ENCODE measurements around the gene CD4. TPM values are rescaled to one million over a fixed set of nuclear protein-coding genes. Genes with fewer than 3 reads are reported as not detected.

CD4 gene
- polyA plus RNA-seq, 4 donors = 0.89 to 19.1 (median 6.5) TPM

DNA sequence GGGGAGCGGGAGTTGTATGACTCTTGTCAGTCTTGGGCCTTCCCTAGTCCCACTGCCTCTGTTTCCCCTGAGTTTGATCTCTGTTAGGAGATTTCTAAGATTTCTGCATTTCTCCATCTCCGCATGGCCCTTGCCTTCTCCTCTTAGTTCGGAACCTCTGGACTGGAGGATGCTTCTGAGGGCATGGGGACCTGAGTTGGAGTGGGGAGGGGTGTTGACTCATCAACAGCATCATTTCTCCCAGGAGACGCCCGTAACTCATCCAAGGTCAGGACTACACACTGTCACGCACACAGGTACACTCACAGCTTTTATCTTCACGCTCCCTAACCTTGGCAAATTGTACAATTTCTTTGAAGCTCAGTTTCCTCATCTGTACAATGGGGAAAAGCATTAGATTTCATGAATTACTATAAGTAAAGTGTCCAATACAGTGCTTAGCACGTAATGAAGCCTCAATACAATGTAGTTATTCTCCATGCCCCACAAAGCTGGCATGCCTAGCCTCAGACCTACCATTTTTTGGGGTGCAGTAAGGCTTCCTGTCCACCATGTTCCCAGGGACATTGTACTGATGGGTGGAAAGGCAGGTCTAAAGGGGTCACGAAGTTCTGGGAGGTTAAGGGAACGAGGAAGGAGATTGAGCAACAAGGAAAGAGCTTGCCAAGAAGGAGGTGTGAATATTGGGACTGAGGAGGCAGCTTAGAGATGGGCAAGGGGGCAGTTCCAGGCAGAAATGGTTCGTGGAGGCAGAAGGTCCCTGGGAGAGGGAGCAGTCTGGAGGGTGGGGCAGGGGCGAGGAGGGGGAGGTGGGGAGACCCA lies 17.6 kb upstream of the CD4 start:
- DNase-seq (no peak), FAIRE-seq (no peak)
- Histone ChIP-seq H3K27me3 (ENCODE audit: control insufficient read depth in 3 of 3, insufficient read depth in 3 of 3, low read length in 3 of 3) (peaks cover 0 to 18% (median 3%) of the 10 kb centered on the region in 3 donors), H3K9me3 (ENCODE audit: control insufficient read depth in 2 of 2, insufficient read depth in 1 of 2, low read depth in 1 of 2, low read length in 1 of 2) (no peaks in the 10 kb centered on the region), H3K27ac (ENCODE audit: low read depth in 1 of 3, low read length in 2 of 3) (peak overlapping the region in 1 of 3 donors; percentile 28), H3K4me3 (ENCODE audit: low read depth in 1 of 3, low read length in 3 of 3) (no peak overlapping the region), H3K4me1 (ENCODE audit: control insufficient read depth in 3 of 3, insufficient read depth in 2 of 3, low read depth in 1 of 3, low read length in 2 of 3) (peaks cover 0 to 32% (median 5%) of the 10 kb centered on the region in 3 donors), H3K36me3 (ENCODE audit: control insufficient read depth in 3 of 3, insufficient read depth in 2 of 3, low read depth in 1 of 3, low read length in 3 of 3) (peaks cover 0 to 45% (median 2%) of the 10 kb centered on the region in 3 donors)
- 72 to 77% (median 76%) methylated on average over 11 to 12 of the region's 12 CpGs for whole genome bisulfite sequencing, 3 donors

DNA sequence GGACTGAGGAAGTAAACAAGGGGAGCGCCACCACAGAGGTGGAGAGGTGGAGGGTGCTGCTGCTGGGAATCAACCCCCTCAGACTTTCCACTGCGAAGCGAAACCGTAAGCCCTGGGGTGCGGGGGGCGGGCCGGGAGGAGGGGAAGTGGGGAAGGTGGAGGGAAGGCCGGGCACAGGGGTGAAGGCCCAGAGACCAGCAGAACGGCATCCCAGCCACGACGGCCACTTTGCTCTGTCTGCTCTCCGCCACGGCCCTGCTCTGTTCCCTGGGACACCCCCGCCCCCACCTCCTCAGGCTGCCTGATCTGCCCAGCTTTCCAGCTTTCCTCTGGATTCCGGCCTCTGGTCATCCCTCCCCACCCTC lies 17.0 kb upstream of the CD4 start, which contains the start of gene LAG3:
Gene LAG3 (plus strand): TSS at position 190 of the 365 bp plus-strand sequence. CDS start 333 bp downstream, outside the sequence.
- H3K36me3 ChIP-seq (ENCODE audit: control insufficient read depth in 3 of 3, insufficient read depth in 2 of 3, low read depth in 1 of 3, low read length in 3 of 3) = peaks cover 0 to 46% (median 2%) of the 10 kb centered on the region in 3 donors
- no peaks in the 10 kb centered on the region for H3K9me3 ChIP-seq (ENCODE audit: control insufficient read depth in 2 of 2, insufficient read depth in 1 of 2, low read depth in 1 of 2, low read length in 1 of 2)
- WGBS, 3 donors = 49 to 81% (median 80%) methylated on average over 5 to 15 of the region's 15 CpGs
- DNase-seq (no peak), FAIRE-seq (no peak)
- peaks cover 0 to 18% (median 3%) of the 10 kb centered on the region in 3 donors for H3K27me3 ChIP-seq (ENCODE audit: control insufficient read depth in 3 of 3, insufficient read depth in 3 of 3, low read length in 3 of 3)
- peak within 1 kb of the TSS in 2 of 3 donors; percentile 17 to 28 for H3K27ac ChIP-seq (ENCODE audit: low read depth in 1 of 3, low read length in 2 of 3)
- peak within 1 kb of the TSS in 1 of 3 donors; percentile 46 for H3K4me3 ChIP-seq (ENCODE audit: low read depth in 1 of 3, low read length in 3 of 3)
- peaks cover 0 to 30% (median 5%) of the 10 kb centered on the region in 3 donors for H3K4me1 ChIP-seq (ENCODE audit: control insufficient read depth in 3 of 3, insufficient read depth in 2 of 3, low read depth in 1 of 3, low read length in 2 of 3)

DNA sequence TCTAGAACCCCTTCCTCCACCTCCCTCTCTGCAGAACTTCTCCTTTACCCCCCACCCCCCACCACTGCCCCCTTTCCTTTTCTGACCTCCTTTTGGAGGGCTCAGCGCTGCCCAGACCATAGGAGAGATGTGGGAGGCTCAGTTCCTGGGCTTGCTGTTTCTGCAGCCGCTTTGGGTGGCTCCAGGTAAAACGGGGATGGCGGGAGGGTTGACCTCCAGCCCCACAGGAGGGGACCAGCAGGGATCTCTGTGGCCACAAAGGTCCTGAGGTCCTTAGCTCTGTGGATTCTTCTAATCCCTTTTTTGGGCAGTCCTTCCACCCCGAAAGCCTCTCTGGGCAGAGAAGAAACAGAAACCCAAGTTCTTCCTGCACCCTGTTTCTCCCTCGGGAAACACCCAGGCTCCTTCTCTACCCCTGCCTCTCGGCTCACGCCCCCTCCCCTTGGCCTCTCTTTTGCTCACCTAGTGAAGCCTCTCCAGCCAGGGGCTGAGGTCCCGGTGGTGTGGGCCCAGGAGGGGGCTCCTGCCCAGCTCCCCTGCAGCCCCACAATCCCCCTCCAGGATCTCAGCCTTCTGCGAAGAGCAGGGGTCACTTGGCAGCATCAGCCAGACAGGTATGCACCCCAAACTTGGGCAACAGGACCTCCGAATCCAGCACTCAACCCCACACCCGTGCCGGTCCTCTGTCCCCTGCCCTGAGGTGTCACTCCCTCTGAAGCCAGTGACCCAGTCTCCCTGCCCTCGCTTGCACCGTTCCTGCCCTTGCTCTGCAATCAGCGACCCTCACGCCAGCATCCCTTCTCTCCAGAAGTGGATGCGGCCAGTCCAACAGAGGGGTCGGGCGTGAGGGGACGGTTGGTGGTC lies 16.4 kb upstream of the CD4 start:
- H3K4me3 ChIP-seq (ENCODE audit: low read depth in 1 of 3, low read length in 3 of 3) = peak overlapping the region in 1 of 3 donors; percentile 46
- H3K27ac ChIP-seq (ENCODE audit: low read depth in 1 of 3, low read length in 2 of 3) = peak overlapping the region in 2 of 3 donors; percentile 3 to 17
- peaks cover 0 to 23% (median 3%) of the 10 kb centered on the region in 3 donors for H3K4me1 ChIP-seq (ENCODE audit: control insufficient read depth in 3 of 3, insufficient read depth in 2 of 3, low read depth in 1 of 3, low read length in 2 of 3)

DNA sequence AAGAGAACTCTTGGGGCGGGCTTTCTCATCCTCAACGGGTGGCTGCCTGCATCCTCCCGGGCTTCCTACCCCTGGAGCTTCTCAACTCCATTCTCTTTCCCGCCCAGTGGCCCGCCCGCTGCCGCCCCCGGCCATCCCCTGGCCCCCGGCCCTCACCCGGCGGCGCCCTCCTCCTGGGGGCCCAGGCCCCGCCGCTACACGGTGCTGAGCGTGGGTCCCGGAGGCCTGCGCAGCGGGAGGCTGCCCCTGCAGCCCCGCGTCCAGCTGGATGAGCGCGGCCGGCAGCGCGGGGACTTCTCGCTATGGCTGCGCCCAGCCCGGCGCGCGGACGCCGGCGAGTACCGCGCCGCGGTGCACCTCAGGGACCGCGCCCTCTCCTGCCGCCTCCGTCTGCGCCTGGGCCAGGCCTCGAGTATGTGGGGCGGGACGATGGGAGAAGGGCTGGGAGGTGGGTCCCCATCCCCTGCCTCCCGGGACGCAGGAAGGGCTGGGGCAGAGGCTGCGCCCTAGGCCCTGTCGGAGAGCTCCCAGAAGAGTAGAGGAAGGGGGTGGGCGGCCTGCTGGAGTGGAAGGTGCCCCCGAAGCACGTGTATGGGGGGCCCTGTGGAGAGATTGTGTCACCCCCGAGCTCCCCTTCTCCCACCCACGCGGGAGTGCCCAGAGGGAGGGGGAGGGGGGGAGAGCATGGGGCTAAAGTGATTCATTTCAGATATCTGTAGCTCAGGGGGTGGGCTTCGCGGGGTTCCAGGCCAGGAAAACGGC lies 15.6 kb upstream of the CD4 start:
- DNase-seq = peak in 1 of 2 donors; percentile 32
- 16 to 20% (median 18%) methylated on average over 42 to 60 of the region's 60 CpGs for WGBS, 3 donors
- Histone ChIP-seq H3K27ac (ENCODE audit: low read depth in 1 of 3, low read length in 2 of 3) (peak overlapping the region in 2 of 3 donors; percentile 15 to 38), H3K36me3 (ENCODE audit: control insufficient read depth in 3 of 3, insufficient read depth in 2 of 3, low read depth in 1 of 3, low read length in 3 of 3) (peaks cover 0 to 42% (median 2%) of the 10 kb centered on the region in 3 donors), H3K9me3 (ENCODE audit: control insufficient read depth in 2 of 2, insufficient read depth in 1 of 2, low read depth in 1 of 2, low read length in 1 of 2) (no peaks in the 10 kb centered on the region), H3K4me3 (ENCODE audit: low read depth in 1 of 3, low read length in 3 of 3) (peak overlapping the region in 1 of 3 donors; percentile 46), H3K4me1 (ENCODE audit: control insufficient read depth in 3 of 3, insufficient read depth in 2 of 3, low read depth in 1 of 3, low read length in 2 of 3) (peaks cover 0 to 22% (median 0%) of the 10 kb centered on the region in 3 donors), H3K27me3 (ENCODE audit: control insufficient read depth in 3 of 3, insufficient read depth in 3 of 3, low read length in 3 of 3) (peaks cover 0 to 24% (median 3%) of the 10 kb centered on the region in 3 donors)
- FAIRE-seq = no peak

More for the DNA sequence above, 16.4 kb upstream of the CD4 start:
- H3K36me3 ChIP-seq (ENCODE audit: control insufficient read depth in 3 of 3, insufficient read depth in 2 of 3, low read depth in 1 of 3, low read length in 3 of 3) = peaks cover 0 to 48% (median 2%) of the 10 kb centered on the region in 3 donors
- 58 to 68% (median 62%) methylated on average over 21 of the region's 21 CpGs for WGBS, 3 donors
- FAIRE-seq (no peak), DNase-seq (no peak)
- no peaks in the 10 kb centered on the region for H3K9me3 ChIP-seq (ENCODE audit: control insufficient read depth in 2 of 2, insufficient read depth in 1 of 2, low read depth in 1 of 2, low read length in 1 of 2)
- H3K27me3 ChIP-seq (ENCODE audit: control insufficient read depth in 3 of 3, insufficient read depth in 3 of 3, low read length in 3 of 3) = peaks cover 0 to 24% (median 3%) of the 10 kb centered on the region in 3 donors

DNA sequence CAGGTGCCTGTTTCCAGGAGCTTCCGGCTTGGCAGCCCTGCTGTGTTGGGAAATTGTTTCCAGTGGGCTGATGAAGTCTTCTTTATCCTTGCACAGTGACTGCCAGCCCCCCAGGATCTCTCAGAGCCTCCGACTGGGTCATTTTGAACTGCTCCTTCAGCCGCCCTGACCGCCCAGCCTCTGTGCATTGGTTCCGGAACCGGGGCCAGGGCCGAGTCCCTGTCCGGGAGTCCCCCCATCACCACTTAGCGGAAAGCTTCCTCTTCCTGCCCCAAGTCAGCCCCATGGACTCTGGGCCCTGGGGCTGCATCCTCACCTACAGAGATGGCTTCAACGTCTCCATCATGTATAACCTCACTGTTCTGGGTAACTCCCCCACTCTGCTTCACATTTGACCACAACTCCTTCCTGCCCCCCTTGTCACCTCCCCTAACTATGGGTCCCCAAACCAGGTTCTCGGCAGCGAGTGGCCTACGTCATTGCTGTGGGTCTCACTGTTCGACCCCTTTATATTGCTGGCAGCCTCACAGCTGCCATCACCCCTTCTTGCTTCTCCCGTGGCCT lies 14.7 kb upstream of the CD4 start:
- FAIRE-seq (no peak), DNase-seq (peak in 1 of 2 donors; percentile 54)
- H3K9me3 ChIP-seq (ENCODE audit: control insufficient read depth in 2 of 2, insufficient read depth in 1 of 2, low read depth in 1 of 2, low read length in 1 of 2) = no peaks in the 10 kb centered on the region
- H3K4me1 ChIP-seq (ENCODE audit: control insufficient read depth in 3 of 3, insufficient read depth in 2 of 3, low read depth in 1 of 3, low read length in 2 of 3) = peaks cover 0 to 26% (median 0%) of the 10 kb centered on the region in 3 donors
- H3K27me3 ChIP-seq (ENCODE audit: control insufficient read depth in 3 of 3, insufficient read depth in 3 of 3, low read length in 3 of 3) = peaks cover 0 to 24% (median 3%) of the 10 kb centered on the region in 3 donors
- peak overlapping the region in 1 of 3 donors; percentile 46 for H3K4me3 ChIP-seq (ENCODE audit: low read depth in 1 of 3, low read length in 3 of 3)
- WGBS, 3 donors = 72 to 80% (median 76%) methylated on average over 15 of the region's 15 CpGs
- peak overlapping the region in 2 of 3 donors; percentile 15 to 38 for H3K27ac ChIP-seq (ENCODE audit: low read depth in 1 of 3, low read length in 2 of 3)
- H3K36me3 ChIP-seq (ENCODE audit: control insufficient read depth in 3 of 3, insufficient read depth in 2 of 3, low read depth in 1 of 3, low read length in 3 of 3) = peaks cover 0 to 36% (median 2%) of the 10 kb centered on the region in 3 donors

DNA sequence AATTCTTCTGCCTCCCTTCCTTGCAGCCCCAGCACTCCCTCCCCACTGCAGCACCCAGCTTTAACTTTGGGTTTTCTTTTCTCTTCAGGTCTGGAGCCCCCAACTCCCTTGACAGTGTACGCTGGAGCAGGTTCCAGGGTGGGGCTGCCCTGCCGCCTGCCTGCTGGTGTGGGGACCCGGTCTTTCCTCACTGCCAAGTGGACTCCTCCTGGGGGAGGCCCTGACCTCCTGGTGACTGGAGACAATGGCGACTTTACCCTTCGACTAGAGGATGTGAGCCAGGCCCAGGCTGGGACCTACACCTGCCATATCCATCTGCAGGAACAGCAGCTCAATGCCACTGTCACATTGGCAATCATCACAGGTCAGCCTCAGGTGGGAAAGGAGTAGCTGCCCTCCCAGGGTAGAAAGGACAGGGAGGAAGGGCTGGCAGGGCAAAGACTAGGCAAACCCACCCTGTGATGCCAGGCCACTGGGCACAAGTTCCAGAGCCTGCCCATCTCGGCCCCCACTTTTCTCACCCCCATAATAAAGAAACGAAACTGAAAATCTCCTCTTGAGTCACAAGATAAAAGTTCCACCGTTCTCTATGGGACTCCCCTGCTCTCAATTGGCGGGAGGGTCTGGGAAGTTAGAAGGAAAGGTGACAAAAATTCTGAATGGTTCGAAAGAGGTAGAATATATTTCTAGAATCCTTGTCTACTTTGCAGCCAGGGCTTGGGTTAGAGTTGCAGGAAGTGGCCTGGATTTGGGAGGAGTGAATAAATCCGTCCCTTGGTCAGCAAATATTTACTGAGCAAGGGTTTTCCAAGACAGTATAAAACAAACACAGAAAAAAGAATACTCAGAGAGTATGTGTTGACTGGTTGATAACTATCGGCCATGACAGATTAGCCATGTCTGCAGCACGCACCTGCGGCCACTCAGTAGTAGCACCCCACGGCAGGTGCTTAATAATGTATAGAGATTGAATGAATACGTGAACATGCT lies 13.8 kb upstream of the CD4 start:
- peaks cover 0 to 27% (median under 1%) of the 10 kb centered on the region in 3 donors for H3K36me3 ChIP-seq (ENCODE audit: control insufficient read depth in 3 of 3, insufficient read depth in 2 of 3, low read depth in 1 of 3, low read length in 3 of 3)
- H3K9me3 ChIP-seq (ENCODE audit: control insufficient read depth in 2 of 2, insufficient read depth in 1 of 2, low read depth in 1 of 2, low read length in 1 of 2) = no peaks in the 10 kb centered on the region
- H3K27me3 ChIP-seq (ENCODE audit: control insufficient read depth in 3 of 3, insufficient read depth in 3 of 3, low read length in 3 of 3) = peaks cover 0 to 24% (median 3%) of the 10 kb centered on the region in 3 donors
- no peak for DNase-seq
- WGBS, 3 donors = 39 to 62% (median 43%) methylated on average over 16 of the region's 16 CpGs
- H3K4me1 ChIP-seq (ENCODE audit: control insufficient read depth in 3 of 3, insufficient read depth in 2 of 3, low read depth in 1 of 3, low read length in 2 of 3) = peaks cover 0 to 35% (median 0%) of the 10 kb centered on the region in 3 donors
- no peak overlapping the region for H3K4me3 ChIP-seq (ENCODE audit: low read depth in 1 of 3, low read length in 3 of 3)
- FAIRE-seq = no peak
- H3K27ac ChIP-seq (ENCODE audit: low read depth in 1 of 3, low read length in 2 of 3) = peak overlapping the region in 2 of 3 donors; percentile 12 to 22

DNA sequence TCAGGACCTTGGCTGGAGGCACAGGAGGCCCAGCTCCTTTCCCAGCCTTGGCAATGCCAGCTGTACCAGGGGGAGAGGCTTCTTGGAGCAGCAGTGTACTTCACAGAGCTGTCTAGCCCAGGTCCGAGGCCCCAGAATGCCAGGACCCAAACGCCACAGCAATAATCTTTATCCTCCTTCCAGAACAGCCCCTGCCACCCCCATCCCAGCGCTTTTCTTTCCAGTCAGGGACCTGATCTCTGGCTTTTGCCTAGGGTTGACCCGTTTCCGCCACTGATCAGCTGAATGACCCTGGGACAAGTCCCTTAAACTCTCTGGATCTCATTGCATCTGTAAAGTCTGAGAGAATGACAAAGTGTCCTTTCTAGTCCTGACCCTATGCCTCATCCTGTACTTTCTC lies 11.9 kb upstream of the CD4 start:
- 90 to 98% (median 91%) methylated on average over 5 of the region's 5 CpGs for WGBS, 3 donors
- Histone ChIP-seq H3K4me1 (ENCODE audit: control insufficient read depth in 3 of 3, insufficient read depth in 2 of 3, low read depth in 1 of 3, low read length in 2 of 3) (peaks cover 0 to 40% (median 0%) of the 10 kb centered on the region in 3 donors), H3K27ac (ENCODE audit: low read depth in 1 of 3, low read length in 2 of 3) (no peak overlapping the region), H3K9me3 (ENCODE audit: control insufficient read depth in 2 of 2, insufficient read depth in 1 of 2, low read depth in 1 of 2, low read length in 1 of 2) (no peaks in the 10 kb centered on the region), H3K36me3 (ENCODE audit: control insufficient read depth in 3 of 3, insufficient read depth in 2 of 3, low read depth in 1 of 3, low read length in 3 of 3) (peaks cover 0 to 15% (median 0%) of the 10 kb centered on the region in 3 donors), H3K4me3 (ENCODE audit: low read depth in 1 of 3, low read length in 3 of 3) (no peak overlapping the region), H3K27me3 (ENCODE audit: control insufficient read depth in 3 of 3, insufficient read depth in 3 of 3, low read length in 3 of 3) (peaks cover 0 to 24% (median 3%) of the 10 kb centered on the region in 3 donors)
- DNase-seq (no peak), FAIRE-seq (no peak)
